DND-41 (cell line): ENCODE results near the gene PPFIBP2.

Experiments
- CTCF ChIP-seq: IDR thresholded peaks from 2 replicates; pipeline ENCODE4 v1.5.1; 2012; ENCODE audit warnings: borderline replicate concordance, low read length, moderate library complexity, mild to moderate bottlenecking; ENCODE audit not compliant: poor library complexity, severe bottlenecking; ENCODE audit errors: extremely low read depth
- EZH2 ChIP-seq: IDR thresholded peaks from 3 replicates; pipeline ENCODE4 v1.6.1; 2012; ENCODE audit warnings: borderline replicate concordance, low read depth, mild to moderate bottlenecking, moderate library complexity, low read length, inconsistent platforms; ENCODE audit not compliant: severe bottlenecking

- TF ChIP-seq CTCF: no peak
- TF ChIP-seq EZH2: no peak
These were observed 176.8 kb downstream of the PPFIBP2 start for GRCh38 chr11:7690648-7691047.
